GM12873 (cell line): ENCODE results near the gene ARHGDIA.

Source experiments
- TF ChIP-seq, protein P1 (sequence below): IDR thresholded peaks from 2 replicates; pipeline ENCODE4 v1.5.1; 2012; ENCODE audit warnings: low read depth, mild to moderate bottlenecking, moderate library complexity, low read length, control low read depth; ENCODE audit not compliant: insufficient read depth; ENCODE audit errors: missing control alignments

ARHGDIA gene

DNA sequence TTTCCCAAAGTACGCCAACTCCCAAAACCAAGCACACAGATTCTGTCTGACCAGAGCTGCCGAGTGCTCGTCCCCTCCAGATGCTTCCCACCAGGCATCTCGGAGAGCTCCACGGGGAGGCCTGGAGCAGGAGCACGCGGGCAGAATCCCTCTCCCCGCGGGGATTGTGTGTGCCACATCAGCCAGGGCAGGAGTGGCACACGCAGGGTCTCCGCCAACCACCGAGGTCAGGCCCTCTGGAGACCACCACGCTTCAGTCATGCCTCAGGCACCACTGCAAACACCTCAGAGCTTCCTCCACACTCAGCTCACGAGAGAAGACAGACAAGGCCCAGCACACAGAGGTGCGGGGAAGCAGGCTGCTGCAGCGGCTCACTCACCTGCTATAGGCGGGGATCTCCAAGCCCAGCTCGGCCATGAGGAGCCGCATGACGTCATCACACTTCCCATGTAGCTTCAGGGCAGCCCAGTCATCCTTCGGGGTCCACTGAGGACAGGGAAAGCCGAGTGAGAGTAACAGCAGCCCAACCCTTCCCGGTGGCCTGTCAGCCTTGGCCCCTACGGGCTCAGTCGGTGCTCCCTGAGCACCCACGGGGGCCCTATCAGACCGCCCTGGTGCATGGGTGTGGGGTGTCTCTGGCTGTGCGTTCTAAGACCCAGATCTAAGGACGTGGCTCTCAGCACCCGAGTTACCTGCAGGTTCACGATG lies 42.4 kb upstream of the ARHGDIA start:
- TF ChIP-seq, protein P1, sequence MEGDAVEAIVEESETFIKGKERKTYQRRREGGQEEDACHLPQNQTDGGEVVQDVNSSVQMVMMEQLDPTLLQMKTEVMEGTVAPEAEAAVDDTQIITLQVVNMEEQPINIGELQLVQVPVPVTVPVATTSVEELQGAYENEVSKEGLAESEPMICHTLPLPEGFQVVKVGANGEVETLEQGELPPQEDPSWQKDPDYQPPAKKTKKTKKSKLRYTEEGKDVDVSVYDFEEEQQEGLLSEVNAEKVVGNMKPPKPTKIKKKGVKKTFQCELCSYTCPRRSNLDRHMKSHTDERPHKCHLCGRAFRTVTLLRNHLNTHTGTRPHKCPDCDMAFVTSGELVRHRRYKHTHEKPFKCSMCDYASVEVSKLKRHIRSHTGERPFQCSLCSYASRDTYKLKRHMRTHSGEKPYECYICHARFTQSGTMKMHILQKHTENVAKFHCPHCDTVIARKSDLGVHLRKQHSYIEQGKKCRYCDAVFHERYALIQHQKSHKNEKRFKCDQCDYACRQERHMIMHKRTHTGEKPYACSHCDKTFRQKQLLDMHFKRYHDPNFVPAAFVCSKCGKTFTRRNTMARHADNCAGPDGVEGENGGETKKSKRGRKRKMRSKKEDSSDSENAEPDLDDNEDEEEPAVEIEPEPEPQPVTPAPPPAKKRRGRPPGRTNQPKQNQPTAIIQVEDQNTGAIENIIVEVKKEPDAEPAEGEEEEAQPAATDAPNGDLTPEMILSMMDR: no peak

DNA sequence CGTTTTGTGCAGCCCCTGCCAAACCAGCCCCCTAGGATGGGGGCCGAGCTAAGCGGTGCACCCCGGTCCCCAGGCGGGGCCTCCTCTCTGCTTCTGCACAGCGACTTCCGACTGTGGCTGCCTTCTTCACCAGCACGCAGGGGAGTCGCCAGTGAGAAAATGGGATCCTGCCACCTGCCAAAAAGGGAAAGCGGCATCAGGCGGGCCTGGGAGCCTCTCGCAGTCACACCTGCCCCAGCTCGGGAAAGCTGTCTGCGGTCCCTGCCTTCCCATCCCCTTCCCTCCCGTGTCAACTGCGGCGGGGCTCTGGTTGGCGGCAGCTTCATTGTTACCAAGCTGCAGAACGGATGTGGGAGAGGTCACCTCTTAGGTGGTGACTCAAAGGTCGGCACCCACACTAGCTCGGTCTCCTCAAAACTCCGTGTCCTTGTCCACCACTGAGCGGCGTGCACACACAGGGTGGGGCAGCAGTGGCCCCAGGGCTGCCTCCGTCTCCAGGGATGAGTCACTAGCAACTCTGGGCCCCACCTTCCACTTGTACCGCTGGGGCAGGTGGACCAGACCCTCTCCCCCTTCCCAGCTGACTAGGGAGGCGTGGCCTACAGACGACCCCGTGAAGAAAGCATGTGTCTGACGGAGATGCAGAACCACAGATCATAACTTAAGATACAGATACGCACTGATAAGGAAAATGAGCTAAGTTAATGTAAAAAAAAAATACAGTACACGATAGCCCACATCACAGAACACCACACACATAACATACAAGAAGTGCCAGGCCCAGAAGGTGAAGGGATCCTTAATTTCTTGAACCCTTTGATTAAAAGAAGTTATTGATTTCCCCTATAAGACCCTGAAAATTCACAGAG lies 41.5 kb upstream of the ARHGDIA start:
- TF ChIP-seq, protein P1: no peak

DNA sequence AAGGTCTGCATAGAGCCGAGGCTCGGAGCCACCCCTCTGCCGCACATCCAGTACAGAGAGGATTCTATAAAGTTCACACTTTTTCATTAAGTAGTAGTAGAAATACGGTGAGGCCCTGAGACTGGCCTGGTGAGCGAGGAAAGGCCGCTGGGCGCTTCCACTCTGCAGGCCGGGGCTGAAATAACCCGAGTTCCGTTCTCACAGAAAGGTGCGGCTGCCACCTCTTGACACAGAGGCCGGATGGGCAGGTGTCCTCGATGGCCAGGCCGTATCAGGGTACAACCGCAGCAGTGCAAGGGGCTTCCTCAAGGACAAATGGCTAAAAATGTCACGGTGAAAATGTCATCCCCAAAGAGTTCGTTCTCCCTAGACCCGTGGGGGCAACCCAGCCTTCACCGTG lies 40.8 kb upstream of the ARHGDIA start:
- TF ChIP-seq, protein P1: no peak

DNA sequence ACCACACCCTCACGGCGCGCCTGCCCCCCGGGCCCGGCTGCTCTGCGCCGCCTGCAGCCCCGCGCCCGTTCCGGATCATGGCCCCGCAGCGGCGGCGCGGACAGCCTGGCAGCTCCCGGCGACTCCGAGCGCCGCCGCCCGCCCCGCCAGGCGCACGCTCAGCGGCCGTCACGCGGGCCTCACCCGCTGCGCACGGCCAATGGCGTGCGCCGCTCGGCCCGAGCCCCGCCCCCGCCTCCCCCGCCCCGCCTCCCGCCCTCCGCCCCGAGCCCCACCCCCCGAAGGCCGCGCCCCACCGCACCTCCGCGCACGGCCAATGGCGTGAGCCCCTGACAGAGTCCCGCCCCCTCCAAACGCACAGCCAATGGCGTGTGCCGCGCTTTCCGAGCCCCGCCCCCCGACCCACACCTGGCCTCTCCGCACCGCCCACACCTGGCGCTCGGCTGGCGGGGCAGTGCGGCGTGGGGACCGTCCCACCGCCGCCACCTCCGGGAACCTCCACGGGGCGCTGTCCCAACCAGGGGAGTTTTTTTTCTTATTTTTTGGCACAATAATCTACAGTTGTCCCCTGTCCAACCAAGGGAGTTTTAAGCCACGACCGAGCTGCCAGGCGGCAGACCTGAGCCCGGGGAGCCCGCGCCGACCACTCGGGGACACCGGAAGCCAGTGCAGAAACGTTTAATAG lies 40.3 kb upstream of the ARHGDIA start, which contains the start of gene PCYT2:
TSS of gene PCYT2 (minus strand) at position 123 of the 685 bp plus-strand sequence. CDS start at position 79, 44 bp downstream.
- TF ChIP-seq, protein P1: peak; percentile 12

DNA sequence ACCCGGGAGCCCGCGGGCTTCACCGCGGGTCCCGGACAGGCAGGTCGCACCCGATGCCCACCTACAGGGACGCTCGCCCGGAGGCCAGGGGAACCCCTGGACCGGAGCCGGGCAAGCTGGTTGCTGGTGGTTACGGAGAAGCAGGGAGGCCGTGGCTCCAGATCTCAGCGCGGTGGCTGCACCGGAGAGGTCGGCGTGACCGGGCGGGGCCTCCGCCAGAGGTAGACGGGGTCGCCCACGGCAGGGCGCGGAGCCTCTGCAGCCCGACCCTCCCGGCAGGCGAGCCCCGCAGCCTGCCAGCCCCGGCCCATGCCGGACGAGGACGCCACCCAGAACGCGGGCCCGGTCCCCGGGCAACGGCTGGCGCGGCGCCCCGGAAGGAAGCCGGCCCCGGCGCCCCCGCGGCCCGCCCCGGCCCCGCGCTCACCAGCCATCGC lies 39.7 kb upstream of the ARHGDIA start:
- TF ChIP-seq, protein P1: no peak

DNA sequence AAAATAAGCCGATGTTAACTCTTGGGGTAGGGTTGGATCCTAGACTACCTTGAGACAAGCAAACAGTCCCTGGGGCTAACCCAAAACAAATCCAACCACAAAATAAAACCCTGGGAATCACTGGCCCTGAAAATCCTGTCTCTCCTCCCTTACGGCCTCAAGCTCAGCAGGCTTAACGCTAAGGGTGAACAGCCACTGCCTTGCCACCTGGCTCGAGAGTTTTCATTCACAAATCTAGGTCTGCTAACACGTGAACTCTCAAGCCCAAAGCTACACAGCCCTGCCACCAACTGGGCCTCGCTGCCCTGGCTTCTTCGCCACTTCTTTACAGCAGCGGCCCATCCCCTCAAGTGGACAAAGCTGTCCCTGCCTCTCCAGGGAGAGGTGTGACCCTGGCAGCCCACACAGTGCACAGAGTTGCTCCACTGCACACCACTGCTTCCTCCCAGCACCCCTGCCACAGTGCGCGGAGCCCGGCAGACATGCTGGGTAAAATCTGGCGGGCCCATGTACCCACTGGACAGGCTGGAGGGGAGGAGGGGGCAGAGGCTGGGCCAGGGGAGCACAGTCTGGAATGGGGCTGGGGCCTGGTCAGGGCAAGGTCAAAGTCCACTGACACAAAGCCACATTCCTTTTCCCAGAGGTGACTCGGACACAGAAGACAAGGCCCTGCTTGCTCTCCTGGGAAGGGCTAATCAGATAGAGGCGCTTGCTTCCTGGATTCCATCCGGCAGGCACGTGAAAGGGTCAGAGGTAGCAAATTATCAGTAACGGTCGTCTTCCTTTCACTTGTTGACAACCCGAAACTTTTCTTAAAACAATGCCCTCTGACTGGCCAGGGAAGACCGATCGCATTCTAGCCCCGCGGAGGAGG lies 39.1 kb upstream of the ARHGDIA start:
- TF ChIP-seq, protein P1: no peak
